Endodermal cell (in vitro differentiated cells): ENCODE measurements around the gene LGR5. TPM values are rescaled to one million over a fixed set of nuclear protein-coding genes. Genes with fewer than 3 reads are reported as not detected.
A peak's percentile ranks its signal among the peaks of the same experiment; 100 is the strongest.

Experiments used
- DNase-seq: peaks from one replicate; pipeline ENCODE4 v3.0.0-alpha.2; 2017
- H3K27ac ChIP-seq: 2 replicates; pipeline ENCODE4 v1.5.1; 2013; ENCODE audit warnings: mild to moderate bottlenecking, low read depth, low read length, moderate library complexity
- H3K27me3 ChIP-seq: 2 replicates; pipeline ENCODE4 v1.6.1; 2013; ENCODE audit warnings: mild to moderate bottlenecking, low read length, moderate library complexity; ENCODE audit not compliant: insufficient read depth, control insufficient read depth, poor library complexity, severe bottlenecking
- H3K36me3 ChIP-seq: 2 replicates; pipeline ENCODE4 v1.7.0; 2013; ENCODE audit warnings: mild to moderate bottlenecking, low read length, moderate library complexity; ENCODE audit not compliant: control insufficient read depth, insufficient read depth
- H3K4me1 ChIP-seq: one replicate; pipeline ENCODE4 v1.7.0; 2013; ENCODE audit warnings: low read length; ENCODE audit not compliant: control insufficient read depth, insufficient read depth
- H3K4me3 ChIP-seq: 2 replicates; pipeline ENCODE4 v1.5.1; 2013; ENCODE audit warnings: mild to moderate bottlenecking, low read length, moderate library complexity
- H3K9ac ChIP-seq: 2 replicates; pipeline ENCODE4 v1.6.1; 2013; ENCODE audit warnings: mild to moderate bottlenecking, low read length, moderate library complexity; ENCODE audit not compliant: poor library complexity, severe bottlenecking; ENCODE audit errors: extremely low read depth
- H3K9me3 ChIP-seq: 2 replicates; pipeline ENCODE4 v1.6.1; 2013; ENCODE audit warnings: mild to moderate bottlenecking, low read length, moderate library complexity; ENCODE audit not compliant: control insufficient read depth
- H3K27ac Mint-ChIP-seq: 2 replicates; pipeline ENCODE4 v1.8.0; 2020; ENCODE audit warnings: mixed read lengths
- H3K27me3 Mint-ChIP-seq: 2 replicates; pipeline ENCODE4 v1.8.0; 2021; ENCODE audit warnings: mild to moderate bottlenecking, mixed read lengths; ENCODE audit not compliant: insufficient read depth
- H3K36me3 Mint-ChIP-seq: 2 replicates; pipeline ENCODE4 v1.8.0; 2020; ENCODE audit warnings: low read depth, mixed read lengths
- H3K4me1 Mint-ChIP-seq: 2 replicates; pipeline ENCODE4 v1.8.0; 2020; ENCODE audit warnings: mixed read lengths
- H3K4me3 Mint-ChIP-seq: 2 replicates; pipeline ENCODE4 v1.8.0; 2020; ENCODE audit warnings: mild to moderate bottlenecking, moderate library complexity, mixed read lengths
- H3K9me3 Mint-ChIP-seq: 2 replicates; pipeline ENCODE4 v1.8.0; 2020; ENCODE audit warnings: mild to moderate bottlenecking, mixed read lengths
- WGBS, 2 experiments: methylation state at CpG; one replicate each; pipeline versions ENCODE4 v1.1.5 to v1.1.7; 2013; ENCODE audit warnings: missing lambda C conversion rate in 2 of 2, mixed read lengths in 1 of 2; ENCODE audit not compliant: insufficient coverage in 1 of 2, insufficient read length in 1 of 2; 5-methylcytosine and 5-hydroxymethylcytosine counted together
- total RNA-seq, 2 donors: library from RNA; stranded (reverse); fragmentation: NEBNext Ultra II Directional in 1 of 2; extraction: Animal tissue kit (Norgen Biotek cat#: 25700) in 1 of 2; gene quantifications; 2 replicates in 1 of 2; 3 replicates in 1 of 2; pipeline ENCODE4 v1.2.1, GENCODE V29; 2021
- TF ChIP-seq, protein P1 (sequence below): fragments of 200-600 bp; sonication (generic); conservative IDR thresholded peaks from 2 replicates; pipeline ENCODE4 v1.5.0; 2021; ENCODE audit warnings: antibody characterized with exemption, mild to moderate bottlenecking

LGR5 gene
- total RNA-seq, 2 donors from 2014 or later: 27.2 to 49.9 TPM

DNA sequence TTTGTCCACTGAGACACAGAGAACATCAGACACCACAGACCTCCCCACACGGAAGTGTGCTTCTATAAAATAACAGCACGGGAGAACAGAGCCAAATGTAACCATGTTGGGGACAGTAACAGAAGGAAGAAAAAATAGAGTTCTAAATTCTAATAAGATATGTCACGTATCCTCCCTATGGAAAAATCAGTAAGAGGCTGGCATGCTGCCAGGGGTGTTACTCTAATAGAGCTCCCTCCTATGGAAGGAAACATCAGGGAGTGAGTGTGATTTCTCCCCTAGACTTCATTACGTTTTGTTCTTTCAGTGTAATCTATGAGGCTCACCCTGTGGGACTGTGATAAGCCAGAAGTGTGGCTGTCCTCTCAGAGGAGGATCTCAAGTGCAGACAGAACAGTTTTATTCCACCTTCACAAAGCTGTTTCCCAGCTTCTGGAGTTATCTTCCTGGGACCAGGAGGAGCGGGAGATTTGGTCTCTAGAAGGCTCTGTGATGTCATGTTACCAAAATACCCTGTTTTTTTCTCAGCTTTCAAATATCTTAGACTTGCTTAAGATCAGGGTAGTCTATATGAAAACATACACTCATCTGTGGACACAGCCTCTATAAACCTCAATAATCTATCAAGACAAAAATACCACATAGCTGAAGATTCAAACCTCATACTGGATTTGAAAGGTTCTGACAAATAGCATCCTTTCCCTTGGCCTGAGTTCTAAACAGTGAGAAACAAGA lies 154.8 kb downstream of the LGR5 start:
- Histone ChIP-seq H3K27me3 (no peaks in the 10 kb centered on the region), H3K27ac (no peak overlapping the region), H3K36me3 (no peaks in the 10 kb centered on the region), H3K9me3 (peaks cover 4% of the 10 kb centered on the region), H3K4me3 (no peak overlapping the region), H3K9ac (no peak overlapping the region), H3K4me1 (peaks cover 11% of the 10 kb centered on the region)
- 90 to 92% methylated on average over 3 to 5 of the region's 5 CpGs for WGBS, 2 experiments
- H3K4me3 Mint-ChIP-seq: no peak overlapping the region
- TF ChIP-seq, protein P1, sequence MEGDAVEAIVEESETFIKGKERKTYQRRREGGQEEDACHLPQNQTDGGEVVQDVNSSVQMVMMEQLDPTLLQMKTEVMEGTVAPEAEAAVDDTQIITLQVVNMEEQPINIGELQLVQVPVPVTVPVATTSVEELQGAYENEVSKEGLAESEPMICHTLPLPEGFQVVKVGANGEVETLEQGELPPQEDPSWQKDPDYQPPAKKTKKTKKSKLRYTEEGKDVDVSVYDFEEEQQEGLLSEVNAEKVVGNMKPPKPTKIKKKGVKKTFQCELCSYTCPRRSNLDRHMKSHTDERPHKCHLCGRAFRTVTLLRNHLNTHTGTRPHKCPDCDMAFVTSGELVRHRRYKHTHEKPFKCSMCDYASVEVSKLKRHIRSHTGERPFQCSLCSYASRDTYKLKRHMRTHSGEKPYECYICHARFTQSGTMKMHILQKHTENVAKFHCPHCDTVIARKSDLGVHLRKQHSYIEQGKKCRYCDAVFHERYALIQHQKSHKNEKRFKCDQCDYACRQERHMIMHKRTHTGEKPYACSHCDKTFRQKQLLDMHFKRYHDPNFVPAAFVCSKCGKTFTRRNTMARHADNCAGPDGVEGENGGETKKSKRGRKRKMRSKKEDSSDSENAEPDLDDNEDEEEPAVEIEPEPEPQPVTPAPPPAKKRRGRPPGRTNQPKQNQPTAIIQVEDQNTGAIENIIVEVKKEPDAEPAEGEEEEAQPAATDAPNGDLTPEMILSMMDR: peak; percentile 18
- H3K27me3 Mint-ChIP-seq: peaks cover 3% of the 10 kb centered on the region
- peaks cover 26% of the 10 kb centered on the region for H3K4me1 Mint-ChIP-seq
- H3K27ac Mint-ChIP-seq: no peak overlapping the region
- DNase-seq: no peak
- H3K9me3 Mint-ChIP-seq: no peaks in the 10 kb centered on the region
- H3K36me3 Mint-ChIP-seq: no peaks in the 10 kb centered on the region

DNA sequence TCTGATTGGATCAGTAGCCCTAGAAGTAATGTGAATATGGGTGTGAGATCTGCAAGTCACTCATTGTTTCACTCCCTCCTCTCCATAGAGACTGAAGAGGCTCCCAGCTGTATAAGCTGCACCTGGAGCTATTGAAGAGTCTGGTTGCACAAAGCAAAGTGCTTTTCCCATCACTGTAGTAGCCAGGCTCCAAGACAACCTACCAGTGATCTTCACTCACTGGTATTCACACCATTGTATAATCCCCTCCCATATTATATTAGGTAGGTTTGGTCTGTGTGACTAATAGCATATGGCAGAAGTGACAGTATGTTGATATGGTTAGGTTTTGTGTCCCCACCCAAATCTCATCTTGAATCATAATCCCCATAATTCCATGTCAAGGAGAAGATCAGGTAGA lies 159.6 kb downstream of the LGR5 start:
- Histone ChIP-seq H3K4me1 (peaks cover 3% of the 10 kb centered on the region), H3K9me3 (peaks cover 4% of the 10 kb centered on the region), H3K36me3 (no peaks in the 10 kb centered on the region), H3K27me3 (no peaks in the 10 kb centered on the region), H3K9ac (no peak overlapping the region), H3K27ac (no peak overlapping the region), H3K4me3 (no peak overlapping the region)
- Mint-ChIP-seq H3K36me3 (no peaks in the 10 kb centered on the region), H3K27ac (no peak overlapping the region), H3K4me1 (peaks cover 17% of the 10 kb centered on the region), H3K27me3 (no peaks in the 10 kb centered on the region), H3K9me3 (no peaks in the 10 kb centered on the region), H3K4me3 (no peak overlapping the region)
- no peak for DNase-seq
- TF ChIP-seq, protein P1: no peak

DNA sequence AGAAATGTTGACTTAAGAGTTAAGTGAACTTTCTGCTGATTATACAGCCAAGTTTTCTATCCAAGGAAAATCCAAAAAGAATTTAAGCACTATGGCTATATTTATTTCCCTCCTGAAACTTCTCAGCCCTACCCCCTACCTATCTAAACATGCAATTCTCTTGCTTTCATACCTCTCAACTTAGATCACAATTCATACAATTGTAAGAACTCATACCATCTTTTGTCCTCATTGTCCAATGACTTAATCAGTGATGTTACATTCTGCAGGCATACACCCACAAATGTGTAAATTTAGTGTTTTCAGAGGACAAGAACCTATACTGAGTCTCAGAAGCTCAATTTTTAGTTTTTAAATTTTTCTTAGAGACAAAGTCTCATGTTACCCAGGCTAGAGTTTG lies 161.9 kb downstream of the LGR5 start:
- Mint-ChIP-seq H3K4me1 (peaks cover 12% of the 10 kb centered on the region), H3K4me3 (no peak overlapping the region), H3K36me3 (peaks cover 16% of the 10 kb centered on the region), H3K9me3 (no peaks in the 10 kb centered on the region), H3K27ac (no peak overlapping the region), H3K27me3 (no peaks in the 10 kb centered on the region)
- no peaks in the 10 kb centered on the region for H3K27me3 ChIP-seq
- H3K4me1 ChIP-seq: no peaks in the 10 kb centered on the region
- H3K27ac ChIP-seq: no peak overlapping the region
- peaks cover 15% of the 10 kb centered on the region for H3K36me3 ChIP-seq
- no peak for DNase-seq
- TF ChIP-seq, protein P1: no peak
- H3K9me3 ChIP-seq: peaks cover 4% of the 10 kb centered on the region
- no peak overlapping the region for H3K9ac ChIP-seq
- H3K4me3 ChIP-seq: no peak overlapping the region
